SK-N-SH (cell line): ENCODE measurements around the gene POLN. TPM values are rescaled to one million over a fixed set of nuclear protein-coding genes. Genes with fewer than 3 reads are reported as not detected.

Experiments
- CTCF ChIA-PET: fragments of 300-600, 350-600 bp; formaldehyde crosslinking; extraction: SDS; loops from one replicate; lab custom pipeline; 2021; lab: Yijun Ruan, JAX
- POLR2A ChIA-PET: fragments of 350-600 bp; sonication (Branson Sonifier 250); formaldehyde crosslinking; extraction: SDS; loops from one replicate; lab custom pipeline; 2020; ENCODE audit warnings: antibody characterized with exemption, inconsistent platforms; lab: Yijun Ruan, JAX
- DNase-seq: peaks from one replicate; pipeline ENCODE4 v3.0.0; 2012
- H2AFZ ChIP-seq: fragments of 200-600 bp; sonication (generic); 2 replicates; pipeline ENCODE4 v1.8.1; 2016; ENCODE audit warnings: antibody characterized with exemption, mild to moderate bottlenecking, low read depth
- H3F3A ChIP-seq: fragments of 200-600 bp; sonication (generic); replicated peaks from 2 replicates; pipeline ENCODE3; 2016; ENCODE audit warnings: antibody characterized with exemption, mild to moderate bottlenecking; ENCODE audit not compliant: insufficient read depth
- H3K27ac ChIP-seq, 2 experiments: fragments of 200-500 bp in 1 of 2; fragments of 200-600 bp in 1 of 2; sonication (Bioruptor generic) in 1 of 2; sonication (generic), shearing (Covaris generic) in 1 of 2; 2 replicates each; pipeline versions ENCODE4 v1.5.1 to v1.6.1; 2014 to 2016; ENCODE audit warnings: low read depth in 2 of 2, inconsistent platforms in 1 of 2, low read length in 1 of 2, mild to moderate bottlenecking in 1 of 2, mixed read lengths in 1 of 2
- H3K27me3 ChIP-seq: fragments of 200-600 bp; sonication (generic), shearing (Covaris generic); 2 replicates; pipeline ENCODE4 v1.6.1; 2016; ENCODE audit warnings: mixed run types; ENCODE audit not compliant: insufficient read depth
- H3K36me3 ChIP-seq, 2 experiments: fragments of 200-500 bp in 1 of 2; fragments of 200-600 bp in 1 of 2; sonication (Bioruptor generic) in 1 of 2; sonication (generic) in 1 of 2; replicated peaks in 1 of 2; 2 replicates each; pipeline versions ENCODE3 to v1.5.1; 2014 to 2016; ENCODE audit warnings: low read length in 1 of 2, mild to moderate bottlenecking in 1 of 2; ENCODE audit not compliant: insufficient read depth in 2 of 2, control insufficient read depth in 1 of 2
- H3K4me1 ChIP-seq, 2 experiments: fragments of 200-500 bp in 1 of 2; fragments of 200-600 bp in 1 of 2; sonication (Bioruptor generic) in 1 of 2; sonication (generic), shearing (Covaris generic) in 1 of 2; 2 replicates each; pipeline versions ENCODE4 v1.5.1 to v1.6.1; 2014 to 2016; ENCODE audit warnings: low read depth in 1 of 2, low read length in 1 of 2, mixed run types in 1 of 2; ENCODE audit not compliant: insufficient read depth in 2 of 2, control insufficient read depth in 1 of 2
- H3K4me2 ChIP-seq: fragments of 200-600 bp; sonication (generic), shearing (Covaris generic); 2 replicates; pipeline ENCODE4 v1.6.1; 2017; ENCODE audit warnings: mixed run types
- H3K4me3 ChIP-seq, 2 experiments: fragments of 200-500 bp in 1 of 2; fragments of 200-600 bp in 1 of 2; sonication (Bioruptor generic) in 1 of 2; sonication (generic), shearing (Covaris generic) in 1 of 2; 2 replicates each; pipeline versions ENCODE4 v1.5.1 to v1.8.1; 2014 to 2016; ENCODE audit warnings: low read depth in 2 of 2, inconsistent platforms in 1 of 2, low read length in 1 of 2, mild to moderate bottlenecking in 1 of 2, mixed read lengths in 1 of 2, moderate library complexity in 1 of 2
- H3K79me2 ChIP-seq: fragments of 200-600 bp; sonication (generic); 2 replicates; pipeline ENCODE4 v1.8.1; 2017; ENCODE audit warnings: mild to moderate bottlenecking; ENCODE audit not compliant: insufficient read depth
- H3K9ac ChIP-seq: fragments of 200-600 bp; sonication (generic); 2 replicates; pipeline ENCODE4 v1.6.1; 2017; ENCODE audit warnings: mixed run types
- H3K9me2 ChIP-seq: fragments of 200-600 bp; sonication (generic); 2 replicates; pipeline ENCODE4 v1.6.1; 2017; ENCODE audit warnings: mixed run types
- H3K9me3 ChIP-seq: fragments of 200-600 bp; sonication (generic); 2 replicates; pipeline ENCODE4 v1.6.1; 2017; ENCODE audit warnings: mixed run types, mild to moderate bottlenecking, moderate library complexity
- H4K20me1 ChIP-seq: fragments of 200-600 bp; sonication (generic); 2 replicates; pipeline ENCODE4 v1.6.1; 2017; ENCODE audit warnings: mild to moderate bottlenecking, mixed run types; ENCODE audit not compliant: insufficient read depth
- ELF1 ChIP-seq: IDR thresholded peaks from 2 replicates; pipeline ENCODE4 v1.4.0; 2012
- FOSL2 ChIP-seq: IDR thresholded peaks from 2 replicates; pipeline ENCODE4 v1.4.0; 2012; ENCODE audit warnings: low read depth, mild to moderate bottlenecking, moderate library complexity, borderline replicate concordance
- GABPA ChIP-seq: IDR thresholded peaks from 2 replicates; pipeline ENCODE4 v1.4.0; 2012; ENCODE audit warnings: low read depth, mild to moderate bottlenecking
- GATA2 ChIP-seq: sonication (generic); formaldehyde crosslinking; IDR thresholded peaks from 2 replicates; pipeline ENCODE4 v1.5.0; 2020; ENCODE audit warnings: mild to moderate bottlenecking, missing genetic modification reagents
- POLR2AphosphoS5 ChIP-seq: IDR thresholded peaks from 2 replicates; pipeline ENCODE4 v1.6.1; 2012; ENCODE audit warnings: low read depth, low read length
- SIN3A ChIP-seq: IDR thresholded peaks from 2 replicates; pipeline ENCODE4 v1.6.1; 2012; ENCODE audit warnings: low read depth, mild to moderate bottlenecking, low read length, moderate library complexity, borderline replicate concordance
- TAF1 ChIP-seq: IDR thresholded peaks from 2 replicates; pipeline ENCODE4 v1.6.1; 2012; ENCODE audit warnings: low read depth, mild to moderate bottlenecking, low read length, moderate library complexity, borderline replicate concordance
- TCF12 ChIP-seq: IDR thresholded peaks from 2 replicates; pipeline ENCODE4 v1.4.0; 2012
- TEAD4 ChIP-seq: IDR thresholded peaks from 2 replicates; pipeline ENCODE4 v1.4.0; 2012; ENCODE audit warnings: mild to moderate bottlenecking, borderline replicate concordance; ENCODE audit not compliant: insufficient read depth
- YY1 ChIP-seq: IDR thresholded peaks from 2 replicates; pipeline ENCODE4 v1.4.0; 2012; ENCODE audit warnings: low read depth, mild to moderate bottlenecking
- ZBTB33 ChIP-seq: IDR thresholded peaks from 2 replicates; pipeline ENCODE4 v1.4.0; 2012; ENCODE audit warnings: low read depth, borderline replicate concordance
- WGBS: methylation state at CpG from one replicate; pipeline ENCODE4 v1.1.6; 2017; ENCODE audit warnings: low lambda C conversion rate; 5-methylcytosine and 5-hydroxymethylcytosine counted together
- polyA plus RNA-seq, 3 experiments: library from polyadenylated mRNA; depleted of rRNA; stranded (reverse); fragments of >200 nt; gene quantifications; 2 replicates each; pipeline ENCODE4 v1.2.3, GENCODE V29; 2012
- TF ChIP-seq, protein P1 (sequence below): fragments of 150-350 bp; IDR thresholded peaks from 2 replicates; pipeline ENCODE4 v1.6.1; 2016; ENCODE audit warnings: mild to moderate bottlenecking, low read depth, low read length
- TF ChIP-seq, protein P2 (sequence below): fragments of 150-350 bp; IDR thresholded peaks from 2 replicates; pipeline ENCODE4 v1.6.1; 2017; ENCODE audit warnings: antibody characterized with exemption, low read length, low read depth, borderline replicate concordance

Gene POLN
- polyA plus RNA-seq, 1 of the 3 experiments (the other 2 are of a cell fraction), result 0.67 TPM

DNA sequence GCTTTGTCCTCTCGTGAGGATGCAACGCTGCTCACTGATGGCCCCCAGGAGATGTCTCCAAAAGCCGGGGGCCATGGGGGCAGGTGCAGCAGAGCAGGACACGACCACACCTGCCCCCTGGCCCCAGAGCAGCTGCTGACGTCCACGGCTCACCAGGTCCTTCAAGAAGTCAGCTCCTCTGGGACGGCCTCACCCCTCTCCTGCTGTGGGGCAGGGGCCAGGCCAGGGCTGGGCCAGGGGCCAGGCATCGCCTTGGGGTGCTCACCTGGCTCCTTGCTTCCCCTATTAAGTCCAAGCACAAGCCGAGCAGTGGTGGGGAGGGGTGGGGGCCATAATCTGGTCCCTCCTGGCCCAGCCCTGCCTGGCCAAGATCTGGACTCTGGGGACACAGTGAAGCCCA lies 48.6 kb upstream of the POLN start:
- Histone ChIP-seq H3K4me1 (peaks cover 8 to 47% of the 10 kb centered on the region in 2 experiments; a peak in 3 of 4 replicates), H3F3A (no peaks in the 10 kb centered on the region), H4K20me1 (no peaks in the 10 kb centered on the region), H3K9me2 (no peaks in the 10 kb centered on the region), H3K79me2 (no peaks in the 10 kb centered on the region), H3K9me3 (no peaks in the 10 kb centered on the region), H3K4me3 (no peak overlapping the region), H3K27me3 (no peaks in the 10 kb centered on the region), H3K36me3 (no peaks in the 10 kb centered on the region), H2AFZ (no peak overlapping the region), H3K9ac (no peak overlapping the region), H3K4me2 (no peak overlapping the region), H3K27ac (no peak overlapping the region; a peak in 1 of 4 replicates)
- no peak for TF ChIP-seq GATA2 (CRISPR knock-in tag)
- TF ChIP-seq ZBTB33, result no peak
- no peak for TF ChIP-seq SIN3A
- ChIA-PET POLR2A (no interaction called here), CTCF (interaction anchor here (1.3 kb wide), 1 partner anchor 46 kb away, joined by 4 read pairs; no protein-coding TSS in a partner anchor)
- WGBS, result 80% methylated on average over 2 of the region's 9 CpGs
- DNase-seq, result no peak

DNA sequence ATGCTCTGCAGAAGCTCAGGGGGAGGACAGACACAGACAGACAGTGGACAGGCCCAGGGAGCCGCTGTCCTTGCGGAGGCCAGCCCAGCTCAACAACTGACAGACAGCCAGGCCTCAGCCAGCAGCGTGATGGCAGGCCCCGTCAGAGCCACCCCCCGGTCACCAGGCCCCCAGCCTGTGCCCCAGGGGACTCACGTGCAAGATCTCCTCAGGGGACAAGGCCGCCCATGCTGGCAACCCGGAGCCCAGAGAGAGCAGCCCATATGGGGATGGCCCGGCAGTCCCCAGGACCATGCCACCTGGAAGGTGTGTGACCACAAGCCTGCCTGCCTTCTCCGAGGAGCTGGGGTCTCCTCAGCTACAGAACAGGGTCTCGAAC lies 48.0 kb upstream of the POLN start:
- no peak for TF ChIP-seq YY1
- TF ChIP-seq TAF1, result no peak
- no peak for TF ChIP-seq ELF1
- no peak for TF ChIP-seq FOSL2
- TF ChIP-seq TCF12, result no peak
- no peak for TF ChIP-seq TEAD4
- no peak for TF ChIP-seq GABPA
- TF ChIP-seq POLR2AphosphoS5, result no peak
- TF ChIP-seq, protein P1, sequence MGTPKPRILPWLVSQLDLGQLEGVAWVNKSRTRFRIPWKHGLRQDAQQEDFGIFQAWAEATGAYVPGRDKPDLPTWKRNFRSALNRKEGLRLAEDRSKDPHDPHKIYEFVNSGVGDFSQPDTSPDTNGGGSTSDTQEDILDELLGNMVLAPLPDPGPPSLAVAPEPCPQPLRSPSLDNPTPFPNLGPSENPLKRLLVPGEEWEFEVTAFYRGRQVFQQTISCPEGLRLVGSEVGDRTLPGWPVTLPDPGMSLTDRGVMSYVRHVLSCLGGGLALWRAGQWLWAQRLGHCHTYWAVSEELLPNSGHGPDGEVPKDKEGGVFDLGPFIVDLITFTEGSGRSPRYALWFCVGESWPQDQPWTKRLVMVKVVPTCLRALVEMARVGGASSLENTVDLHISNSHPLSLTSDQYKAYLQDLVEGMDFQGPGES, result no peak
- TF ChIP-seq, protein P2, sequence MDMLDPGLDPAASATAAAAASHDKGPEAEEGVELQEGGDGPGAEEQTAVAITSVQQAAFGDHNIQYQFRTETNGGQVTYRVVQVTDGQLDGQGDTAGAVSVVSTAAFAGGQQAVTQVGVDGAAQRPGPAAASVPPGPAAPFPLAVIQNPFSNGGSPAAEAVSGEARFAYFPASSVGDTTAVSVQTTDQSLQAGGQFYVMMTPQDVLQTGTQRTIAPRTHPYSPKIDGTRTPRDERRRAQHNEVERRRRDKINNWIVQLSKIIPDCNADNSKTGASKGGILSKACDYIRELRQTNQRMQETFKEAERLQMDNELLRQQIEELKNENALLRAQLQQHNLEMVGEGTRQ, result no peak
- no peaks in the 10 kb centered on the region for H3K9me3 ChIP-seq
- H3F3A ChIP-seq, result no peaks in the 10 kb centered on the region
- POLR2A ChIA-PET, result no interaction called here
- no peaks in the 10 kb centered on the region for H3K27me3 ChIP-seq
- H3K4me1 ChIP-seq, result peaks cover 8 to 47% of the 10 kb centered on the region in 2 experiments; a peak in 3 of 4 replicates
- no peaks in the 10 kb centered on the region for H3K36me3 ChIP-seq
- no peak overlapping the region for H2AFZ ChIP-seq
- H3K27ac ChIP-seq, result no peak overlapping the region; a peak in 1 of 4 replicates
- WGBS, result 40% methylated on average over 1 of the region's 11 CpGs
- no peak overlapping the region for H3K4me3 ChIP-seq
- no peak overlapping the region for H3K4me2 ChIP-seq
- no peak for DNase-seq
- CTCF ChIA-PET, result interaction anchor here (1.3 to 1.6 kb wide), 2 partner anchors 46 to 173 kb away, joined by 3 to 4 read pairs; no protein-coding TSS in a partner anchor
- no peaks in the 10 kb centered on the region for H3K79me2 ChIP-seq
- H3K9me2 ChIP-seq, result no peaks in the 10 kb centered on the region
- H4K20me1 ChIP-seq, result no peaks in the 10 kb centered on the region
- H3K9ac ChIP-seq, result no peak overlapping the region
